Liver (tissue), 3 donors: ENCODE results near the gene FANCM.

Source experiments
- GABPA ChIP-seq, 2 donors: IDR thresholded peaks in 1 of 2; conservative IDR thresholded peaks in 1 of 2; 2 replicates each; pipeline ENCODE4 v1.6.1; 2016; ENCODE audit warnings: antibody characterized with exemption in 2 of 2, mild to moderate bottlenecking in 1 of 2, moderate library complexity in 1 of 2
- RXRA ChIP-seq, 2 donors: IDR thresholded peaks; 2 replicates each; pipeline ENCODE4 v1.6.1; 2017 to 2018; ENCODE audit warnings: antibody characterized with exemption in 2 of 2, mild to moderate bottlenecking in 1 of 2
- TF ChIP-seq, protein P1 (sequence below): fragments of 150-350 bp; IDR thresholded peaks from 2 replicates; pipeline ENCODE4 v1.5.1; 2017; ENCODE audit warnings: improper control_type of control experiment, low read depth, low read length; ENCODE audit not compliant: missing input control
- donor health status: healthy.
- donor health status: healthy.

DNA sequence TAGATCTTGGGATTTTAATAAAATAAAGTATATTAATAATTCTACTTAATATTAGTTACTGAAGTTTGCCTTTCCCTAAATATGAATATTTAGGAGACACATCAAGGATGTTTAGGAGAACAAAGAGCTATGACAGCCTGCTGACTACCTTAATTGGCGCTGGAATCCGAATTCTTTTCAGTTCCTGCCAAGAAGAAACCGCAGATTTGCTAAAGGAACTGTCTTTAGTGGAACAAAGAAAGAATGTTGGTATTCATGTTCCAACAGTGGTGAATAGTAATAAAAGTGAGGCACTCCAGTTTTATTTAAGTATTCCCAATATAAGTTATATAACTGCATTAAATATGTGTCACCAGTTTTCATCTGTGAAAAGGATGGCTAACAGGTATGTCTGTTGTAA, 62.8 kb downstream of the FANCM start:
- TF ChIP-seq, protein P1, sequence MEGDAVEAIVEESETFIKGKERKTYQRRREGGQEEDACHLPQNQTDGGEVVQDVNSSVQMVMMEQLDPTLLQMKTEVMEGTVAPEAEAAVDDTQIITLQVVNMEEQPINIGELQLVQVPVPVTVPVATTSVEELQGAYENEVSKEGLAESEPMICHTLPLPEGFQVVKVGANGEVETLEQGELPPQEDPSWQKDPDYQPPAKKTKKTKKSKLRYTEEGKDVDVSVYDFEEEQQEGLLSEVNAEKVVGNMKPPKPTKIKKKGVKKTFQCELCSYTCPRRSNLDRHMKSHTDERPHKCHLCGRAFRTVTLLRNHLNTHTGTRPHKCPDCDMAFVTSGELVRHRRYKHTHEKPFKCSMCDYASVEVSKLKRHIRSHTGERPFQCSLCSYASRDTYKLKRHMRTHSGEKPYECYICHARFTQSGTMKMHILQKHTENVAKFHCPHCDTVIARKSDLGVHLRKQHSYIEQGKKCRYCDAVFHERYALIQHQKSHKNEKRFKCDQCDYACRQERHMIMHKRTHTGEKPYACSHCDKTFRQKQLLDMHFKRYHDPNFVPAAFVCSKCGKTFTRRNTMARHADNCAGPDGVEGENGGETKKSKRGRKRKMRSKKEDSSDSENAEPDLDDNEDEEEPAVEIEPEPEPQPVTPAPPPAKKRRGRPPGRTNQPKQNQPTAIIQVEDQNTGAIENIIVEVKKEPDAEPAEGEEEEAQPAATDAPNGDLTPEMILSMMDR = no peak
- TF ChIP-seq RXRA (IDR thresholded peaks at IDR 0.05) = no peak
- TF ChIP-seq GABPA (IDR thresholded peaks at IDR 0.05 in 1 of 2, conservative IDR thresholded peaks at IDR 0.05 in 1 of 2) = no peak
